Measurements from ENCODE around the gene GDPD1.
"Not testable (repeated sequence)": the region's sequence is repeated elsewhere in the genome, so short reads cannot be mapped to it uniquely, and the experiment has no call there.

Gene GDPD1

GRCh38 chr17:59244081-59244480, 23.8 kb downstream of the GDPD1 start:
- no peak for DNase-seq (ENCODE audit: low spot score)

GRCh38 chr17:59254742-59255141, 34.4 kb downstream of the GDPD1 start:
- no peak for DNase-seq (ENCODE audit: low spot score)

GRCh38 chr17:59257101-59257500, 36.8 kb downstream of the GDPD1 start:
- DNase-seq (ENCODE audit: low spot score) = no peak

GRCh38 chr17:59260722-59261121, 40.4 kb downstream of the GDPD1 start:
- DNase-seq (ENCODE audit: low spot score) = no peak

- DNase-seq (ENCODE audit: low spot score) = no peak
These were observed 46.4 kb downstream of the GDPD1 start for GRCh38 chr17:59266745-59267144.

GRCh38 chr17:59267776-59268175, 47.5 kb downstream of the GDPD1 start:
- no peak for DNase-seq (ENCODE audit: low spot score)

- DNase-seq (ENCODE audit: low spot score) = no peak
These were observed 55.3 kb downstream of the GDPD1 start for GRCh38 chr17:59275618-59276017.

GRCh38 chr17:59277031-59277430, 56.7 kb downstream of the GDPD1 start:
- DNase-seq (ENCODE audit: low spot score) = no peak

GRCh38 chr17:59278406-59278805, 58.1 kb downstream of the GDPD1 start:
- no peak for DNase-seq (ENCODE audit: low spot score)

- no peak for DNase-seq (ENCODE audit: low spot score)
These were observed 64.0 kb downstream of the GDPD1 start for GRCh38 chr17:59284317-59284716.

- no peak for DNase-seq (ENCODE audit: low spot score)
These were observed 67.1 kb downstream of the GDPD1 start for GRCh38 chr17:59287452-59287851.

GRCh38 chr17:59287891-59288290, 67.6 kb downstream of the GDPD1 start:
- no peak for DNase-seq (ENCODE audit: low spot score)

- no peak for DNase-seq (ENCODE audit: low spot score)
These were observed 69.6 kb downstream of the GDPD1 start for GRCh38 chr17:59289981-59290301.

- peak; percentile 15 for DNase-seq (ENCODE audit: low spot score)
These were observed 70.1 kb downstream of the GDPD1 start for GRCh38 chr17:59290302-59290998.

- DNase-seq (ENCODE audit: low spot score) = no peak
These were observed 71.8 kb downstream of the GDPD1 start for GRCh38 chr17:59292174-59292523.

- no peak for DNase-seq (ENCODE audit: low spot score)
These were observed 75.9 kb downstream of the GDPD1 start for GRCh38 chr17:59296190-59296589.

- no peak for DNase-seq (ENCODE audit: low spot score)
These were observed 78.2 kb downstream of the GDPD1 start for GRCh38 chr17:59298521-59298920.

GRCh38 chr17:59299400-59300092, 79.2 kb downstream of the GDPD1 start:
- DNase-seq (ENCODE audit: low spot score) = no peak

- no peak for DNase-seq (ENCODE audit: low spot score)
These were observed 80.6 kb downstream of the GDPD1 start for GRCh38 chr17:59300941-59301340.

GRCh38 chr17:59304811-59305210, 84.5 kb downstream of the GDPD1 start:
- no peak for DNase-seq (ENCODE audit: low spot score)

GRCh38 chr17:59310263-59310920, 90.1 kb downstream of the GDPD1 start:
- DNase-seq (ENCODE audit: low spot score) = no peak

- peak; percentile 65 for DNase-seq (ENCODE audit: low spot score)
These were observed 90.7 kb downstream of the GDPD1 start for GRCh38 chr17:59311051-59311468.

GRCh38 chr17:59311521-59311920, 91.2 kb downstream of the GDPD1 start:
- DNase-seq (ENCODE audit: low spot score) = not testable (repeated sequence)
